NCI-H1694 (cell line): ENCODE results near the gene AKIP1.
"Not testable (repeated sequence)": the region's sequence is repeated elsewhere in the genome, so short reads cannot be mapped to it uniquely, and the experiment has no call there.

Experiments used
- DNase-seq: peaks from one replicate; lab custom pipeline; 2025; lab: John Stamatoyannopoulos, UW

AKIP1 gene

GRCh38 chr11:8917157-8917825 is 6.3 kb downstream of the AKIP1 start:
- no peak for DNase-seq

- no peak for DNase-seq
Observed at GRCh38 chr11:8922691-8923090, 11.7 kb downstream of the AKIP1 start.

GRCh38 chr11:8925711-8926110 is 14.7 kb downstream of the AKIP1 start:
- DNase-seq, result no peak

GRCh38 chr11:8926236-8926635 is 15.2 kb downstream of the AKIP1 start:
- DNase-seq, result no peak

- DNase-seq, result no peak
Observed at GRCh38 chr11:8927233-8927632, 16.2 kb downstream of the AKIP1 start.

- DNase-seq, result no peak
Observed at GRCh38 chr11:8928205-8928604, 17.2 kb downstream of the AKIP1 start.

- DNase-seq, result no peak
Observed at GRCh38 chr11:8928981-8929615, 18.1 kb downstream of the AKIP1 start.

GRCh38 chr11:8930456-8931175 is 19.6 kb downstream of the AKIP1 start:
- DNase-seq, result no peak

- no peak for DNase-seq
Observed at GRCh38 chr11:8932564-8933180, 21.7 kb downstream of the AKIP1 start, which contains the start of gene C11orf16. C11orf16 (minus strand) TSS chr11:8932947; CDS start chr11:8932308, 639 bp downstream.

- DNase-seq, result no peak
Observed at GRCh38 chr11:8933931-8934330, 22.9 kb downstream of the AKIP1 start.

GRCh38 chr11:8934742-8935488 is 23.9 kb downstream of the AKIP1 start:
- no peak for DNase-seq

- not testable (repeated sequence) for DNase-seq
Observed at GRCh38 chr11:8935789-8936188, 24.8 kb downstream of the AKIP1 start.

GRCh38 chr11:8937159-8937558 is 26.2 kb downstream of the AKIP1 start:
- DNase-seq, result no peak

GRCh38 chr11:8937659-8938058 is 26.7 kb downstream of the AKIP1 start:
- no peak for DNase-seq

GRCh38 chr11:8941341-8942103 is 30.5 kb downstream of the AKIP1 start:
- DNase-seq, result no peak

GRCh38 chr11:8942518-8943066 is 31.6 kb downstream of the AKIP1 start, which contains the start of gene ASCL3:
ASCL3 (minus strand) TSS chr11:8943016; CDS start chr11:8938161, 4,855 bp downstream.
- no peak for DNase-seq

GRCh38 chr11:8947230-8947943 is 36.4 kb downstream of the AKIP1 start:
- DNase-seq, result no peak

- no peak for DNase-seq
Observed at GRCh38 chr11:8948886-8949285, 37.9 kb downstream of the AKIP1 start.

GRCh38 chr11:8956860-8957259 is 45.9 kb downstream of the AKIP1 start:
- no peak for DNase-seq

GRCh38 chr11:8959546-8960166 is 48.7 kb downstream of the AKIP1 start:
- peak; percentile 3 for DNase-seq
